Activated CD8-positive, alpha-beta T cell treated with anti-CD3 and anti-CD28 coated beads for 36 hours (primary cell): ENCODE results near the gene NEK2. TPM values are rescaled to one million over a fixed set of nuclear protein-coding genes. Genes with fewer than 3 reads are reported as not detected.

Source experiments
- ATAC-seq: fragments of 200-7000 bp; cut with Tn5 transposase; one replicate; pipeline ENCODE4 v1.10.0; 2021; ENCODE audit warnings: mild to moderate bottlenecking, moderate library complexity
- CTCF ChIA-PET: fragments of 350-600 bp; sonication (Branson Sonifier 250); formaldehyde crosslinking; loops from one replicate; lab custom pipeline; 2021; ENCODE audit warnings: antibody characterized with exemption; lab: Charles Lee
- POLR2A ChIA-PET: fragments of 350-600 bp; sonication (Branson Sonifier 250); formaldehyde crosslinking; loops from one replicate; lab custom pipeline; 2021; ENCODE audit warnings: antibody characterized with exemption; lab: Charles Lee
- DNase-seq: peaks from one replicate; pipeline ENCODE4 v3.0.0-alpha.2; 2020
- H3K27ac Mint-ChIP-seq: one replicate; pipeline ENCODE4 v1.8.0; 2021; ENCODE audit warnings: mild to moderate bottlenecking, mixed read lengths
- H3K27me3 Mint-ChIP-seq: one replicate; pipeline ENCODE4 v1.8.0; 2021; ENCODE audit warnings: mixed read lengths
- H3K36me3 Mint-ChIP-seq: one replicate; pipeline ENCODE4 v1.8.0; 2021; ENCODE audit warnings: low read depth, mixed read lengths
- H3K4me1 Mint-ChIP-seq: one replicate; pipeline ENCODE4 v1.8.0; 2021; ENCODE audit warnings: low read depth, mixed read lengths
- H3K4me3 Mint-ChIP-seq: one replicate; pipeline ENCODE4 v1.8.0; 2021; ENCODE audit warnings: mild to moderate bottlenecking, moderate library complexity, mixed read lengths
- H3K9me3 Mint-ChIP-seq: one replicate; pipeline ENCODE4 v1.8.0; 2021; ENCODE audit warnings: mixed read lengths
- intact Hi-C: fragments of 100-400 bp; cut with micrococcal nuclease; formaldehyde crosslinking; loops from one replicate; pipeline ENCODE4 v1.10.0; 2022
- total RNA-seq, 2 experiments: library from RNA; stranded (reverse); gene quantifications; one replicate each; pipeline ENCODE4 v1.2.3, GENCODE V29; 2021
- TF ChIP-seq, protein P1 (sequence below): fragments of 200-600 bp; IDR thresholded peaks from one replicate; pipeline ENCODE4 v1.8.0; 2022; ENCODE audit warnings: antibody characterized with exemption, mild to moderate bottlenecking

The NEK2 gene
- total RNA-seq, 2 experiments from 2014 or later, result 29.9 to 30.0 TPM

DNA sequence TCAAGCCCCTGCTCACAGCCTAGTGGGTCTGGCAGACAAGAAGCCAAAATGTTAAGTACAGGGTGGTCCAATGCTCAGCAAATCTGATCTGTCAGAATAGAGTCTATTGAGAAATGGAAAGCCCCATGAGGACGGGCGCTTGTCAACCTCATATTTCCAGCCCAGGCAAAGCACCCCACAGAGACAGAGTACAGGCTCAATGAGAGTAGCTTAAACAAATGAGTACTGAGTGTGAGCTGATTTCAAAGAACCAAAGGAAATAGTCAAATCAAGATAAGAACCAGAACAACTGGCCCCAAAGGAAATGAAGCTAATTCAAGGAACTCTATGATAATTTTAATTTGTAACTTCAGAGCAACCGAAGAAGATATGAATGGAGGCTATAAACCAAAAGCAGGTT is 51.9 kb downstream of the NEK2 start:
- Mint-ChIP-seq H3K4me1 (peaks cover 5% of the 10 kb centered on the region), H3K9me3 (no peaks in the 10 kb centered on the region), H3K4me3 (no peak overlapping the region), H3K27me3 (no peaks in the 10 kb centered on the region), H3K36me3 (no peaks in the 10 kb centered on the region), H3K27ac (peak overlapping the region; percentile 12)
- POLR2A ChIA-PET, result no interaction called here
- CTCF ChIA-PET, result interaction anchor here (1.1 to 1.7 kb wide), 2 partner anchors 30 to 109 kb away, joined by 3 to 6 read pairs; no protein-coding TSS in a partner anchor
- intact Hi-C loops, result no loop called here
- ATAC-seq, result peak; percentile 53
- DNase-seq, result peak; percentile 17
- TF ChIP-seq, protein P1, sequence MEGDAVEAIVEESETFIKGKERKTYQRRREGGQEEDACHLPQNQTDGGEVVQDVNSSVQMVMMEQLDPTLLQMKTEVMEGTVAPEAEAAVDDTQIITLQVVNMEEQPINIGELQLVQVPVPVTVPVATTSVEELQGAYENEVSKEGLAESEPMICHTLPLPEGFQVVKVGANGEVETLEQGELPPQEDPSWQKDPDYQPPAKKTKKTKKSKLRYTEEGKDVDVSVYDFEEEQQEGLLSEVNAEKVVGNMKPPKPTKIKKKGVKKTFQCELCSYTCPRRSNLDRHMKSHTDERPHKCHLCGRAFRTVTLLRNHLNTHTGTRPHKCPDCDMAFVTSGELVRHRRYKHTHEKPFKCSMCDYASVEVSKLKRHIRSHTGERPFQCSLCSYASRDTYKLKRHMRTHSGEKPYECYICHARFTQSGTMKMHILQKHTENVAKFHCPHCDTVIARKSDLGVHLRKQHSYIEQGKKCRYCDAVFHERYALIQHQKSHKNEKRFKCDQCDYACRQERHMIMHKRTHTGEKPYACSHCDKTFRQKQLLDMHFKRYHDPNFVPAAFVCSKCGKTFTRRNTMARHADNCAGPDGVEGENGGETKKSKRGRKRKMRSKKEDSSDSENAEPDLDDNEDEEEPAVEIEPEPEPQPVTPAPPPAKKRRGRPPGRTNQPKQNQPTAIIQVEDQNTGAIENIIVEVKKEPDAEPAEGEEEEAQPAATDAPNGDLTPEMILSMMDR, result no peak

DNA sequence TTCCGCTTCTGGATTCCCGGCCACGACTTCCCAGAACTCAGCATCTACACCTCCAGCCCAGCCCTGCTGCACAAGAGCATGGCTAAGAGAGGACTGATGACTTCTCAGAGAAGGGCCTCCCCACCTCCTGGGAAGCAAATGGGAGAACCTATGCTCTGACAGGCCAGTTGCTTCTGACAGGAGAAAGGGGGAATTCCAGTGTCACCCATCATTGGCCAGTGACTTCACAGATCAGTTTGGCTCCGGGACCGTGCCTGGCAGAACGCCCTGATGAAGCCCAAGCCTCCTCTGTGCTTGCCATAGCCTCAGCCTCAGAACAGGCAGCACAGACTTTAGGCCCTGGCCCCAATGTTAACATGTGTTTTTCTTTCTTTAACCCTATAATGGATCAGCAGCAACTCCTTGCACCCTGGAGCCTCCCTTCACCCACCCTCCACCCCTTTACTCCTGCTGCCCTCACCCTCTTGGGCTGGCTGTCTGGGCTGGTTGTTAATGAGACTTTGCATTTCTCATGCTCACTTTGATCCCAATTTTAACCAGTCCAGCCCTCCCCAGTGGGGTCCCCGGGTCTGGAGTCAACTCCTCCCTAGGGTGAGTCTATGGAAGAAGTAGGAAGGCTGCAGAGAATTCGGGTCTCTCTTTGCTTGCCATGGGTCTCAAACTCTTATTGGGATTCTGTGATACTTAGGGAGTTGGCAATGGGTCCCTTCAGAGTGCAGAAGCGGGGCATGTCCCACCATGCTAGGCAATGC is 53.8 kb downstream of the NEK2 start:
- Mint-ChIP-seq H3K4me3 (no peak overlapping the region), H3K27ac (no peak overlapping the region), H3K27me3 (no peaks in the 10 kb centered on the region), H3K4me1 (peaks cover 5% of the 10 kb centered on the region), H3K9me3 (no peaks in the 10 kb centered on the region), H3K36me3 (no peaks in the 10 kb centered on the region)
- TF ChIP-seq, protein P1, result no peak
- POLR2A ChIA-PET, result no interaction called here
- intact Hi-C loops, result no loop called here
- ATAC-seq (no peak), DNase-seq (no peak)
- CTCF ChIA-PET, result no interaction called here

DNA sequence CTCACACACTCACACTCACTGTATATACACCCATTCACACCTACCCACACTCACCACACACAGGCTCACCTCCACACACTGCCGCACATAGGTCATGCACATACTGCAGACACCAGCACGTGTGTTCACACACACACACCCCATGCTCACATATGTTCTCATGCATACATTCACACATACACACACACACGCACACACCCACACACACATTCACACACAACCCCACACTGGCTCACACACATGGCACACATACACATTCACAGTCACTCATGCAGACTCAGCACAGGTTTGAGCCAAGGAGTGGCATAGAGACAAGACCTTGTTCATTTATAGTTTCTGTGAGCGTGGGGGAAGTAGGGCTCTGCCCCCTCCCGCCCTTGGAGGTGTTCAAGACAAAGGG is 55.3 kb downstream of the NEK2 start:
- no peaks in the 10 kb centered on the region for H3K27me3 Mint-ChIP-seq
- no peaks in the 10 kb centered on the region for H3K9me3 Mint-ChIP-seq
- TF ChIP-seq, protein P1, result no peak
- ATAC-seq, result no peak
- H3K4me3 Mint-ChIP-seq, result no peak overlapping the region
- no peaks in the 10 kb centered on the region for H3K36me3 Mint-ChIP-seq
- no peak overlapping the region for H3K27ac Mint-ChIP-seq
- DNase-seq, result no peak
- ChIA-PET CTCF (no interaction called here), POLR2A (no interaction called here)
- intact Hi-C loops, result no loop called here
- H3K4me1 Mint-ChIP-seq, result peaks cover 5% of the 10 kb centered on the region

DNA sequence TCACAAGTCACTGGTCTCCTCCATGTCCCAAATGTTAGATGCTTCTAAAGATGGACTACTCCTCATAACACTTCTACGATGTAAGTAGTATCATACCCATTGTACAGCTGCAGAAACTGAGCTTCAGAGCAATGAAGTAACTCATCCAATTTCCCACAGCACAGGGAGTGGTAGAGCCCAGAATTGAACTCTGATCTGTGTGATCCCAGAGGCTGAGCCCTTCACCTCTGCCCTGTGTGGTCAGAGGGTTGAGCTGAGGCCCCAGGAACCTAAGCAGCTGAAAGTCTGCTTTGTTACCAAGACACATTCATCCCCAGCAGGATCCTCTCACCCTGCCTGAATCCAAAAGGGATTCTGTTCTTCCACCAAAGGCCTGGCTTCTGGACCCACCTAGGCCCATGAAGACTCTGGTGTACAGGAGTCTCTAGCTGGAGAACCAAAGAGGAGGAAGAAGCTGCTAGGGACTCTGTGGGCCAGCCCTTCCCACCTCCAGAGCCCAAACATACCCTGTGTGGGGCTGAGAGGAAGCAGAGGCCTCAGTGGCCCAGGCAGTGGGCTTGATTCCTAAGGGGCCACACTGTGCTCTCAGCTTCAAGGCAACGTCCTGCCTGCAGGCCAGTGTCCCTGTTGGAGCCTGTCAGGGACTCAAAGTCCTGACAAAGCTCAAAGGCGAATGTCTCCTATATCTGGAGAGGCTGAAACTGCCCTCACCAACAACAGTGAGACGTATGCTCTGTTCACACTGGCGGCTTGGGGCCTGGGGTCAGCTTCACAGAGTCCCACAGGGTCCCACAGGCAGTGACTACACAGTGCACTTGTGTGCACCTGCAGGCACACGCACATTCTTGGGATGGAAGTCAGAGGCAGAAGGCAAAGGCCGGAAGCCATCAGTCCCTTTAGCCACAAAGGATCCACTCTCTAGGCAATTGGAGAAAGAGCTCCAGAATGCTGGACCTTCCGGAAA is 56.1 kb downstream of the NEK2 start:
- intact Hi-C loops, result no loop called here
- no peaks in the 10 kb centered on the region for H3K9me3 Mint-ChIP-seq
- no peaks in the 10 kb centered on the region for H3K27me3 Mint-ChIP-seq
- ATAC-seq, result no peak
- TF ChIP-seq, protein P1, result no peak
- no peak overlapping the region for H3K27ac Mint-ChIP-seq
- H3K4me3 Mint-ChIP-seq, result no peak overlapping the region
- no peak for DNase-seq
- POLR2A ChIA-PET, result no interaction called here
- H3K4me1 Mint-ChIP-seq, result peaks cover 5% of the 10 kb centered on the region
- CTCF ChIA-PET, result interaction anchor here (1.0 to 1.3 kb wide), 3 partner anchors 13 to 42 kb away, joined by 3 read pairs; no protein-coding TSS in a partner anchor
- H3K36me3 Mint-ChIP-seq, result no peaks in the 10 kb centered on the region
